Right renal cortex interstitium (tissue), 3 donors: ENCODE measurements around the gene ENAH. TPM values are rescaled to one million over a fixed set of nuclear protein-coding genes. Genes with fewer than 3 reads are reported as not detected.

Source experiments
- DNase-seq, 3 donors: peaks; one replicate each; pipeline ENCODE4 v3.0.0-alpha.2; 2013; ENCODE audit warnings: low read depth in 3 of 3, low spot score in 2 of 3
- polyA plus RNA-seq, 3 donors: library from polyadenylated mRNA; unstranded; fragments of 120-200 nt; gene quantifications; one replicate each; pipeline ENCODE4 v1.2.1, GENCODE V29; 2013; ENCODE audit not compliant: insufficient read length in 3 of 3

ENAH gene
- polyA plus RNA-seq, 3 donors, result 113 to 128 (median 116) TPM

GRCh38 chr1:225508538-225509375, 144.2 kb downstream of the ENAH start:
- DNase-seq, result no peak

GRCh38 chr1:225506727-225507126, 146.2 kb downstream of the ENAH start:
- DNase-seq, result no peak

- no peak for DNase-seq
Observed at GRCh38 chr1:225504776-225505175, 148.1 kb downstream of the ENAH start.

GRCh38 chr1:225500624-225501192, 152.2 kb downstream of the ENAH start:
- no peak for DNase-seq

GRCh38 chr1:225498549-225499136, 154.3 kb downstream of the ENAH start:
- no peak for DNase-seq

- no peak for DNase-seq
Observed at GRCh38 chr1:225494789-225495359, 158.0 kb downstream of the ENAH start.

- DNase-seq, result no peak
Observed at GRCh38 chr1:225493591-225494246, 159.2 kb downstream of the ENAH start.

- DNase-seq, result no peak
Observed at GRCh38 chr1:225488676-225489075, 164.2 kb downstream of the ENAH start.

GRCh38 chr1:225486856-225487255, 166.1 kb downstream of the ENAH start:
- no peak for DNase-seq

GRCh38 chr1:225485991-225486530, 166.9 kb downstream of the ENAH start:
- DNase-seq, result no peak

GRCh38 chr1:225485226-225485625, 167.7 kb downstream of the ENAH start:
- DNase-seq, result no peak

- no peak for DNase-seq
Observed at GRCh38 chr1:225484657-225485214, 168.2 kb downstream of the ENAH start.

- DNase-seq, result no peak
Observed at GRCh38 chr1:225483818-225484656, 168.9 kb downstream of the ENAH start.

GRCh38 chr1:225482421-225482950, 170.4 kb downstream of the ENAH start:
- no peak for DNase-seq

- DNase-seq, result no peak
Observed at GRCh38 chr1:225481738-225482137, 171.2 kb downstream of the ENAH start.

- DNase-seq, result no peak
Observed at GRCh38 chr1:225480825-225481434, 172.0 kb downstream of the ENAH start.

GRCh38 chr1:225479996-225480720, 172.8 kb downstream of the ENAH start:
- DNase-seq, result no peak

GRCh38 chr1:225479341-225479740, 173.6 kb downstream of the ENAH start:
- DNase-seq, result no peak
